MG63 (cell line): ENCODE results near the gene MEN1. TPM values are rescaled to one million over a fixed set of nuclear protein-coding genes. Genes with fewer than 3 reads are reported as not detected.

Experiments used
- DNase-seq: peaks from one replicate; pipeline ENCODE4 v3.0.0-alpha.2; 2020
- H3K27me3 ChIP-seq: fragments of 250-450 bp; sonication (Bioruptor Pico); 2 replicates; pipeline ENCODE4 v1.5.1; 2020; ENCODE audit warnings: mild to moderate bottlenecking, moderate library complexity
- H3K36me3 ChIP-seq: fragments of 250-450 bp; sonication (Bioruptor Pico); 2 replicates; pipeline ENCODE4 v1.5.1; 2020; ENCODE audit warnings: mild to moderate bottlenecking, moderate library complexity
- H3K4me3 ChIP-seq: fragments of 250-450 bp; sonication (Bioruptor Pico); 2 replicates; pipeline ENCODE4 v1.5.1; 2020; ENCODE audit warnings: mild to moderate bottlenecking, moderate library complexity
- H3K9me3 ChIP-seq: fragments of 250-450 bp; sonication (Bioruptor Pico); 2 replicates; pipeline ENCODE4 v1.5.1; 2020; ENCODE audit warnings: mild to moderate bottlenecking, moderate library complexity
- total RNA-seq: library from RNA; depleted of rRNA; stranded (reverse); fragments of >200 nt; shearing (Covaris generic); gene quantifications from 2 replicates; pipeline ENCODE4 v1.2.3, GENCODE V29; 2014; ENCODE audit warnings: low replicate concordance

Gene MEN1
- total RNA-seq, 1 experiment from 2014 or later, result 13.3 TPM

DNA sequence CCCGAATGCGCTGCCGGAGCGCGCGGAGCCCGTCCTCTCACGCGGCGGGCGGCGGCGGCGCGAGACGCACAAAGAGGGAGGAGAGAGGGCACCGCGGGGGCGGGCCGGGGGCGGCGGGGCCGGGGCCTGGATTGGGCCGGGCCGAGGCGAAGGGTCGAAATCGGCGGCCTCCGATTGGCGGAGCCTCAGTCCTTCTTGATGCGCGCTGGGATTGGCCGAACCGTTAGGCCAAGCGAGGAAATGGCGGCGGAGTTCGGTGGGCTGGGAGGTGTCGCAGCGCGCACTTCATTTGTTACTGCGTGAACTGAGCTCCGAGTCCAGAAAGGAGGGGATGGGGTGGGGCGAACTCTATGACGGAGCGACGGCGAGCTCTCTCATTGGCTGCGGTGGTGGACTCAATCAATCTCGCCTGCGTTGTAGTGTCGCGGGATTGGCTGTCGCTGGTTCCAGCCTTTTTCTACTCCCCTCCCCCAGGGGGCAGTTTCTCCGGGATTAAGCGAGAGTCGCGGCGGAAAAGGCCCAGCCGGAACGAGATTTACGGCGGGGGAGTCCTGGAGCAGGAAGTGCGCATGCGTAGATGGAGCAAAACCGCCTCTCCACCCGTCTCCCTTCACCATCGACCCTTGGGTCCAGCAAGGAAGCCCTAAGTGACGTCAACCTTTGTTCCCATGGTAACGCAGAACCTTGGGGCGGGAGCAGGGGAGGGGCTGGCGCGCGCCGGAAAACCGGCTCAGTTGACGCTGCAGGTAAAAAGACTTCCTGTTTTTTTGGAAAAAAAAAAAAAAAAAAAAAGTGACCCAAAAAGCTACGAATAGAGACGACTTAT lies 31.7 kb downstream of the MEN1 start, which contains the start of gene SF1:
TSS of gene SF1 (minus strand) at position 70 of the 826 bp plus-strand sequence. CDS start 150 bp downstream, outside the sequence.
- H3K36me3 ChIP-seq, result peaks cover 39% of the 10 kb centered on the region
- peak; percentile 99 for DNase-seq
- H3K9me3 ChIP-seq, result no peaks in the 10 kb centered on the region
- peak within 1 kb of the TSS; percentile 95 for H3K4me3 ChIP-seq
- no peaks in the 10 kb centered on the region for H3K27me3 ChIP-seq

DNA sequence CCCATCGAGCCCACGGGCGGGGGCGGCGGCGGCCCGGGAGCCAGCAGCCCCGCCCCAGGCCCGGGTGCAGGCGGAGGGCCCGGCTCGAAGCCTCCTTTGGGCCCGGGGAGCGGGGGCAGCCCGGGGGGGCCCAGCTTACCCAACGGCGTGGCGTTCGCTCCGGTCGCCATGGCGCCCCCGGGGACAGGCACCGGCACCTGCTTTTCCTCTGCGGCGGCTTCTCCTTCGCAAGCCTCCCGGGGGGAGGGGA lies 32.2 kb downstream of the MEN1 start:
- peak overlapping the region; percentile 83 for H3K4me3 ChIP-seq
- DNase-seq, result no peak
- no peaks in the 10 kb centered on the region for H3K27me3 ChIP-seq
- no peaks in the 10 kb centered on the region for H3K9me3 ChIP-seq
- peaks cover 44% of the 10 kb centered on the region for H3K36me3 ChIP-seq

- Histone ChIP-seq H3K36me3 (peaks cover 49% of the 10 kb centered on the region), H3K4me3 (peak overlapping the region; percentile 95), H3K27me3 (no peaks in the 10 kb centered on the region), H3K9me3 (no peaks in the 10 kb centered on the region)
- DNase-seq, result peak; percentile 75
Measured at GRCh38 chr11:64777449-64778222, 32.7 kb downstream of the MEN1 start.

- Histone ChIP-seq H3K4me3 (peak overlapping the region; percentile 95), H3K9me3 (no peaks in the 10 kb centered on the region), H3K36me3 (peaks cover 57% of the 10 kb centered on the region), H3K27me3 (no peaks in the 10 kb centered on the region)
- DNase-seq, result no peak
Measured at GRCh38 chr11:64776875-64777274, 33.5 kb downstream of the MEN1 start.

DNA sequence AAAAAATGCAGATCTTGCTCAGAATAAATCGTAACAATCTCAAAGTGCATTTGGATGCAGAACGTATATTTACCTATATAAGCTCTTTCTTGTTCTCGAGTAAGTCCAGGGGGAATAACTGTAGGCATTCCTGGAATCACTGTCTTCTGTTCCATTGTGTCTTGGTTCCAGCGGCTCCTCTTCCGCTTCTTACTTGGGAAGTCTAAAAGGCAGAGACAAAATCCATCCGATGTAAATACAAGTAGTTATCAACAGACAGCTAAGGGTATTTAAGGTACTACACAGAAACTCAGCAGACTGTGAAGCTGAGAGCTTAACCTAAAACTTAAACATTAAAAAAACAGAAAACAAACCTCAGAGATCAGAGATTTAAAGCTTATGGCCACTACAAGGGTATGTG lies 33.9 kb downstream of the MEN1 start:
- Histone ChIP-seq H3K4me3 (peak overlapping the region; percentile 95), H3K36me3 (peaks cover 61% of the 10 kb centered on the region)

DNA sequence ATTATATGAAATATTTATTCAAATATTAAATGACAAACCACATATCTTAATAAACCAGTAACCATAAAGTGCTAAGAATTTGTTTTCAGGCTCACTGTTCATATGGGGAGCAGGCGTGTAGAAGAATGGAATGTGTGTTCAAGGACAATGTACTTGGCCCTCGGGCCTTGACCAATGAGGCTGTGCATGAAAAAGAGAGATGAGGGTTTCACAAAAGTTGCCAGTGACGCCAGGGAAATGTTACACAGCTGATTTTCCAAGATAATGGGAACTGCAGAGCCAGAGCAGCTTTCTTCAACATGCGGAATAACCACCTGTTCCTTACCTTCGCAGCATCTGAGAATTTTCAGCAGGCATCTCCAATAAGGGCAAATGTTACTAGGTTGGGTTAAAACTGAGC lies 36.2 kb downstream of the MEN1 start:
- H3K4me3 ChIP-seq, result no peak overlapping the region
- H3K36me3 ChIP-seq, result peaks cover 84% of the 10 kb centered on the region
- DNase-seq, result no peak
- no peaks in the 10 kb centered on the region for H3K9me3 ChIP-seq
- H3K27me3 ChIP-seq, result no peaks in the 10 kb centered on the region

More for the DNA sequence above, 33.9 kb downstream of the MEN1 start:
- Histone ChIP-seq H3K9me3 (no peaks in the 10 kb centered on the region), H3K27me3 (no peaks in the 10 kb centered on the region)
- DNase-seq, result no peak

- Histone ChIP-seq H3K36me3 (peaks cover 100% of the 10 kb centered on the region), H3K4me3 (no peak overlapping the region), H3K27me3 (no peaks in the 10 kb centered on the region), H3K9me3 (no peaks in the 10 kb centered on the region)
- no peak for DNase-seq
Measured at GRCh38 chr11:64772303-64773018, 37.9 kb downstream of the MEN1 start.

GRCh38 chr11:64771861-64772260 lies 38.5 kb downstream of the MEN1 start:
- DNase-seq, result no peak
- Histone ChIP-seq H3K4me3 (no peak overlapping the region), H3K36me3 (peaks cover 100% of the 10 kb centered on the region), H3K9me3 (no peaks in the 10 kb centered on the region), H3K27me3 (no peaks in the 10 kb centered on the region)

DNA sequence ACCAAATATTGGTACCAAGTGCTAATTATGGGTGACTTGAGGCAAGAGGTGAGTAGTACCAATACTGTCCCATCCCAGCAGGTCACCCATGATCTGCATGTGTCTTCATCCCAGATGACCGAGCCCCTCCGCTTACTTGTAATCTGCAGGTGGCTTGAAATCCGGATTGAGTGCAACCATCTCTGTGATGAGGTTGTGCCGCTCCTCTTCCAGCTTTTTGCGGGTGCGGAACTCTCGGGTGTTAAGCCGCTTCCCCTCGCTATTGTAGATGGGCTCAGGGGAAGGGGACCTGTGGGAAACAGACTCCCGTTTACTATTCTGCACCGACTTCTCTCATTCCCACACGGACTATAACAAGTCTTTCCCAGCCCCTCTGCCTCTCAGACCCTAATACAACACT lies 40.2 kb downstream of the MEN1 start:
- H3K4me3 ChIP-seq, result no peak overlapping the region
- H3K36me3 ChIP-seq, result peaks cover 92% of the 10 kb centered on the region
- no peaks in the 10 kb centered on the region for H3K9me3 ChIP-seq
- no peak for DNase-seq
- H3K27me3 ChIP-seq, result no peaks in the 10 kb centered on the region

DNA sequence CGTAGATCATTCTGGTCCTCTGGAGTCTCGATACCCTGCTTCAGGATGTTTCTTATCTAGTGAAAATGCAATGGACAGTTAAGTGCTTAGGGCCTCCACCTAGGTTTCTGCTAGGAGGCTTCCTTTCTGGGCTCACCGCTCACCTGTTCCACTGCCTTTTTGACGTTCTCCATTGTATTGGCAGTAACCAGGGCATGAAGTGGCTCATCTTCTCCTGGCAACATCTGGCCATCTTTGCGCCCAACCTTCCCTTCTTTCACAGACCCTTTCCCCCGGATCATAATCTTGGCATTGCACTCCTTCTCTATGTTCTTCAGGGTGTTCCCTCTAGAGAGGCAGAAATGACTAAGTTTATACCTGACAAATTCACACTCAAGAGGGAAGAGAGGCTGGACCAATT lies 41.1 kb downstream of the MEN1 start:
- Histone ChIP-seq H3K36me3 (peaks cover 92% of the 10 kb centered on the region), H3K9me3 (no peaks in the 10 kb centered on the region), H3K27me3 (no peaks in the 10 kb centered on the region), H3K4me3 (no peak overlapping the region)
- no peak for DNase-seq

DNA sequence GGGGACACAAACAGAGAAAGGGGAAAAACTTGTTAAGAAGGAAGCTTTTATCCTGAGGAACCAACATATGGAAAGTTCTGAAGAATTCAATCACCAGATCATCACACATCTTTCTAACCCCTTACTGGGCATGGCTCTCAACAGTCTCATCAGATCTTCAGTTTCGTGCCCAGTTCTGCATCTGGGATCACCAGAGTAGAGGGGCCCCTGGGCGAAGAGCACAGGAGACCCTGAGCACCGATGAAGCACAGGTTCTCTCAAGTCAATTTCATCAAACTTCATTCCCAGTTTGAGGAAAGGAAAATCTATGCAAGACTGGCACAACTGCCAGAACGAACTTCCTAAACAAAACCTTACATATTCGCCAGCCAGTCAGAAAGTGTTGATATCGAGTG lies 42.1 kb downstream of the MEN1 start:
- H3K36me3 ChIP-seq, result peaks cover 92% of the 10 kb centered on the region

GRCh38 chr11:64767344-64768299 lies 42.7 kb downstream of the MEN1 start:
- Histone ChIP-seq H3K27me3 (no peaks in the 10 kb centered on the region), H3K36me3 (peaks cover 92% of the 10 kb centered on the region), H3K4me3 (no peak overlapping the region), H3K9me3 (no peaks in the 10 kb centered on the region)
- peak; percentile 50 for DNase-seq

More for the DNA sequence above, 42.1 kb downstream of the MEN1 start:
- DNase-seq, result no peak
- no peaks in the 10 kb centered on the region for H3K9me3 ChIP-seq
- H3K4me3 ChIP-seq, result no peak overlapping the region
- H3K27me3 ChIP-seq, result no peaks in the 10 kb centered on the region

DNA sequence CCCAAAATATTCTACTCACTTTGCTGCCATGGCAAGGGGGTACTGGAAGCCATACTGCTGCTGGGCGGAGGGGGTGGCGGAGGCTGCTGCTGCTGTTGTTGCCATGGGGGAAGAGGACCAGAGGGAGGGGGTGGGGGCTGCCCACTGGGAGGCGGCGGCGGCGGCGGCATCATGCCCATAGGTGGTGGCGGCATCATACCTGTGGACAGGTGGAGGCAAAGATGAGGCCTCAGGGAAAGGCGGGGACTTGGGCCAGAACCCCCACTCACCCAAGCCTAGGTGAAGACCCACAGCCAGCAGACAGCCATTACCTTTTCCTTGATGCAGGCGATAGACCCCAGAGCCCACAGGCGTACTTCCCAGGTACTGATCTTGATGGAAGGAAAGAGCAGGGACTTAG lies 43.5 kb downstream of the MEN1 start:
- DNase-seq, result no peak
- Histone ChIP-seq H3K4me3 (no peak overlapping the region), H3K27me3 (no peaks in the 10 kb centered on the region), H3K9me3 (no peaks in the 10 kb centered on the region), H3K36me3 (peaks cover 90% of the 10 kb centered on the region)

GRCh38 chr11:64765851-64766665 lies 44.3 kb downstream of the MEN1 start:
- no peak overlapping the region for H3K4me3 ChIP-seq
- H3K36me3 ChIP-seq, result peaks cover 82% of the 10 kb centered on the region
- no peaks in the 10 kb centered on the region for H3K27me3 ChIP-seq
- DNase-seq, result no peak
- H3K9me3 ChIP-seq, result no peaks in the 10 kb centered on the region

DNA sequence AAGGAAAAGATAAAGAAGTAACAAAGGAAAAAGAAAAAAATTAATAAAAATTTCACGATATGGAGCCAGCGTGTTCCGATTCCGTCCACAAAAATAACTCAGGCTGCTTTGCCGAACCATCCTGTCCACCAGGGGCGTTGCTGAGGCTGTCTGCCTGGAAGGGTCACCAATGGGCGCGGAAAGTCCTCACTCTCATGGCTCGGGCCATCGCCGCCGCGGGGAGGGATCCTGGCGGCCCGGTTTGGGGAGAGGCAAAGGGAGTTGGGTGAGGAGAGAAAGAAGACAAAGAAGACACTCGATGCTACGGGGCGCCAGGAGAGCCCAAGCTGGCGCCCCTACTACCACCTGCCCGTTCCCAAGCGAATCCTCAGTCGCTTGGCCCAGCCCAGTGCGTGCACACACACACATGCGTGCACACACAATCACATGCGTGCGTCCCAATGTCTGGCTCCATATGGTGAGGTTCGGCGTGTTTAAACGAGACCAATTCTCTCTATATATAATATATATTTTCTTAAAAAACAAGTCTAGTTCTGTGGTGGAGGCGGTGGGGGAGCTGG lies 45.0 kb downstream of the MEN1 start:
- no peak overlapping the region for H3K4me3 ChIP-seq
- DNase-seq, result no peak
- H3K27me3 ChIP-seq, result no peaks in the 10 kb centered on the region
- no peaks in the 10 kb centered on the region for H3K9me3 ChIP-seq
- peaks cover 75% of the 10 kb centered on the region for H3K36me3 ChIP-seq
